BLaER1 treated with 17β-estradiol and CSF1 and Interleukin-3, amounts not matched to agents 10 nM and 100 nM (cell line): Measurements from ENCODE around the gene FAAP20.

Experiments used
- H3K27ac ChIP-seq, 11 experiments: shearing (Covaris generic); formaldehyde crosslinking; 2 replicates each; pipeline ENCODE4 v1.8.1; 2022
- H3K27me3 ChIP-seq, 11 experiments: shearing (Covaris generic); formaldehyde crosslinking; 2 replicates each; pipeline ENCODE4 v1.8.1; 2022
- H3K36me3 ChIP-seq, 11 experiments: shearing (Covaris generic); formaldehyde crosslinking; 2 replicates each; pipeline ENCODE4 v1.8.1; 2022
- H3K4me1 ChIP-seq, 10 experiments: shearing (Covaris generic); formaldehyde crosslinking; 2 replicates each; pipeline ENCODE4 v1.8.1; 2022
- H3K4me2 ChIP-seq, 11 experiments: shearing (Covaris generic); formaldehyde crosslinking; 2 replicates each; pipeline ENCODE4 v1.8.1; 2022
- H3K4me3 ChIP-seq, 10 experiments: shearing (Covaris generic); formaldehyde crosslinking; 2 replicates each; pipeline ENCODE4 v1.8.1; 2022
- H3K9ac ChIP-seq, 11 experiments: shearing (Covaris generic); formaldehyde crosslinking; 2 replicates each; pipeline ENCODE4 v1.8.1; 2022
- H3K9me3 ChIP-seq, 11 experiments: shearing (Covaris generic); formaldehyde crosslinking; replicated peaks in 1 of 11; 2 replicates each; pipeline ENCODE4 v1.8.1; 2022
- H4K20me1 ChIP-seq, 11 experiments: shearing (Covaris generic); formaldehyde crosslinking; 2 replicates each; pipeline ENCODE4 v1.8.1; 2022
- Cebpa-rat ChIP-seq, 11 experiments: shearing (Covaris generic); IDR thresholded peaks; 2 replicates each; pipeline ENCODE4 v1.8.1; 2022

The FAAP20 gene

DNA sequence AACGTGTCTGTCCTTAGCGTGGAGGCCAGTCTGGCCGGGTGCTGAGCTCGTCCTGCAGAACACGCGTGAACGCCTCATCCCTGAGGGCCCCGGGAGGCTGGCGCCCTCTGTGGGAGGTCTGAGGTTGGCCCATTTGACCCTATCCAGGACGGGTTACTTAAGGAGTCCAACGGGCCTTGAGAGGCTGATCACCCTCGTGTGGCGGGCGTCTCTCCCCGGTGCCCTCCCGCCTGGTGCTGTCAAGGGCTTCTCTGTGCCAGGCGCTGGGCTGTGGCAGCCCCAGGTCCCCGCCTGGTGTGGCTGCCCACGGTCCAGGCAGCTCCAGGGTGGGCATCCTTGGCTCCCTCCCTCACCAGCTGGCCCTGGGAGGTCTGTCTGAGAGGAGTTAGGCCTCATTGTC lies 43.2 kb upstream of the FAAP20 start:
- no peak for TF ChIP-seq Cebpa-rat (IDR thresholded peaks at IDR 0.05)
- Histone ChIP-seq H3K27me3 (no peaks in the 10 kb centered on the region), H4K20me1 (peaks cover 94 to 100% (median 100%) of the 10 kb centered on the region in 11 experiments), H3K36me3 (peaks cover 5 to 73% (median 20%) of the 10 kb centered on the region in 11 experiments; a peak in 18 of 22 replicates), H3K4me3 (no peak overlapping the region), H3K4me2 (peak overlapping the region; percentile 96 to 100 (median 100); a peak in 21 of 22 replicates), H3K4me1 (peaks cover 79 to 99% (median 95%) of the 10 kb centered on the region in 10 experiments), H3K9me3 (no peaks in the 10 kb centered on the region), H3K27ac (peak overlapping the region in 9 of 11 experiments; percentile 10 to 97 (median 51); a peak in 16 of 22 replicates), H3K9ac (peak overlapping the region in 10 of 11 experiments; percentile 4 to 51 (median 30); a peak in 15 of 22 replicates)

DNA sequence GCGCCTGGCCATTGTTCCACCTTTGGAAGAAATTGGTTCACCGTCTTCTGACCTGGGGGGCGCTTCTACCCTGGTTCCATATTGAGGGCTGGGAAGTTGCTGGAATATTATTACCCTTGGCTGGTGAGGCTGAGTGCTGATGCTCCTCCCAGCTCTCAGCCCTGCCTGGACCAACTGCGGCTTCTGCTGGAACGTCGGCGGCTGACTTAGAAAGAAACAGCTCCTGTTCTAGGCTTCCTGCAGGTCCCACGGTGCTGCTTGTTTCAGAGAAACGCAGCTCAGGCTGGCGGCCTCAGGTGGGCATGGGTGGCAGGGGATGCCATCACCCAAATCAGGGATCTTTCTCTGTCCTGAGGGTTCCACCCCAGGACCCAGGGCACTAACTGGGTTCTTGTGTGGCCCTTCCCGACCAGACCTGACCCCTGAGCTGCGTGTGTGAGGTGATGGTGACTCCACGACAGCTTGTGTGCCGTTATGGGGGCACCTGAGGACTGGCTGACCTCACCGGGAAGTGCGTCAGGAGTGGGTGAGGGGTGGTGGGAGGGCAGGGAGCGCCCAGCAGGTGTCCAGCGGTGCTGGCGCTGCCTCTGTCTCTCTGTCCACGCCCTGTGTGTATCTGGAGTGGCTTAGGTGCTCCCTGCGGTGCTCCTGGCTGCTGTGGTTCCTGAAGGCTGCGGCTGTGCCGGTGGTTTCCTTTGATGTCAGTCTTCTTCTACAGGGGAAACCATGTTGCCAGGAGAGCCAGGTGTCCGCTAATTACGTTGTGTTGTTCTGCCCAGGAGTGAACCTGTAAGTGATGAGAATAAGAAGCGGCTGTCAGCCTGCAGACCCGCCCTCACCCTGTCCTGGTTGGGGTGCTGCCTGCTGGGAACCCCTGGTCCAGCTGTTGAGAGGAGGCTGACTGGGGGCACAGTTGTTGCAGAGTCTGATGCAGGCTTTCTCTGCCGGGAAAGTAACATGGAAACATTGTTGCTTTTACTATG lies 42.4 kb upstream of the FAAP20 start:
- TF ChIP-seq Cebpa-rat (IDR thresholded peaks at IDR 0.05): no peak
- Histone ChIP-seq H3K4me1 (peaks cover 82 to 99% (median 97%) of the 10 kb centered on the region in 10 experiments), H3K4me2 (peak overlapping the region; percentile 96 to 100 (median 100)), H3K27ac (peak overlapping the region in 8 of 11 experiments; percentile 22 to 97 (median 52); a peak in 13 of 22 replicates), H3K9me3 (no peaks in the 10 kb centered on the region), H4K20me1 (peaks cover 94 to 100% (median 100%) of the 10 kb centered on the region in 11 experiments), H3K4me3 (no peak overlapping the region), H3K36me3 (peaks cover 5 to 72% (median 18%) of the 10 kb centered on the region in 11 experiments; a peak in 18 of 22 replicates), H3K9ac (peak overlapping the region in 10 of 11 experiments; percentile 4 to 51 (median 30); a peak in 11 of 22 replicates), H3K27me3 (no peaks in the 10 kb centered on the region)

DNA sequence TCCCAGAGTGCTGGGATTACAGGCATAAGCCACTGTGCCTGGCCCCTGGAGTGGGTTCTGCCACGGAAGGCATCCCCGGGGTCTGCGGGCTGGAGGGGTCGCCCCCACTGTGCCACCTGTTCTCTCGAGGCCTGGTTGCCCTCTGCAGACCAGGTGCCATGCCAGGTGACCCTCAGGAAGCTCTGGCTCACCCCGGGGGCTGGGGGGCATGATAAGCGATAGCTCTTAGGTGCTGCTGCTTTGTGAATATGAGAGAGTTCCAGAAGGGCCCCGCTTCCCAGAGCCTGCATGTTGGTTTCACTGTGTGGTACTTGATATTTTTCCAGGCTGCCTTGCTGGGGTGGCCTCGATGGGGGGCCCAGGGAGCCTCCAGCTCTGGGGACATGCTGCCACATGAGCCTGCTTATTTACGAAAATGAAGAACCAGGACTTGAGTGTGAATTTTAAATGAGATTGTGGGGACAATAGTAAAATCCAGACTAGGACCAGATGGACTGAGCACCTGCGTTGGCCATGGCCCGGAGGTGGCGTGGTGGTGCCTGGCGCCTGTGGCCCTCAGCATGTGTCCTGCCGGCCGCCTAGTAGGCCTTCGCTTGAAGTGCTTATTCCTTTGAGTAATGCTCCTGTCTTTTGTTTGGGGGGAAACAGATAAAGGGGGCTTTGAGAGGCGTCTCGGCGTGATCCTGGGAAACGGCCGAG lies 40.9 kb upstream of the FAAP20 start:
- peaks cover 94 to 100% (median 100%) of the 10 kb centered on the region in 11 experiments for H4K20me1 ChIP-seq
- no peak for TF ChIP-seq Cebpa-rat (IDR thresholded peaks at IDR 0.05)
- H3K9ac ChIP-seq: peak overlapping the region; percentile 78 to 92 (median 87); a peak in 21 of 22 replicates
- peak overlapping the region; percentile 76 to 97 (median 93) for H3K27ac ChIP-seq
- peak overlapping the region in 5 of 10 experiments; percentile 79 to 98 (median 98); a peak in 6 of 20 replicates for H3K4me3 ChIP-seq
- peaks cover 91 to 100% (median 100%) of the 10 kb centered on the region in 10 experiments for H3K4me1 ChIP-seq
- H3K9me3 ChIP-seq: no peaks in the 10 kb centered on the region
- H3K4me2 ChIP-seq: peak overlapping the region; percentile 96 to 100 (median 100)
- peaks cover 0 to under 1% (median 0%) of the 10 kb centered on the region in 11 experiments; a peak in 4 of 22 replicates for H3K27me3 ChIP-seq
- H3K36me3 ChIP-seq: peaks cover 0 to 70% (median 14%) of the 10 kb centered on the region in 11 experiments; a peak in 16 of 22 replicates

DNA sequence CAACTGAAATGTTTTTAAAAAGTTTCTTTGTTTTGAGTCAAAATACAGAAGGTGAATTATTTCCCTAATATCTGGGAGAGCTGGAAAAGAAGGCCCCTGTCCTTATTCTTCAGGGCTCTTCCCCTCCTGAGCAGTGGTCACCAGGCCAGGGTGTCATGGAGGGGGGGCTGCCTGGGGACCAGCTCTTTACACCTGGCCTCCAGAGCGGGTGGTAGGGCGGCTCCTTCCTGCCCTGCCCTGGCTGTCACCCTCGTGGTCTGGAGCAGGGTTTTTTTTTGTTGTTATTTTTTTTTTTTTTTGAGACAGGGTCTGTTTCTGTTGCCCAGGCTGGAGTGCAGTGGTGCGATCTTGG lies 40.2 kb upstream of the FAAP20 start:
- peak overlapping the region; percentile 78 to 92 (median 87) for H3K9ac ChIP-seq
- H3K36me3 ChIP-seq: peaks cover 0 to 70% (median 14%) of the 10 kb centered on the region in 11 experiments; a peak in 13 of 22 replicates
- peak overlapping the region in 9 of 10 experiments; percentile 51 to 98 (median 89); a peak in 15 of 20 replicates for H3K4me3 ChIP-seq
- peak overlapping the region; percentile 76 to 97 (median 93) for H3K27ac ChIP-seq
- no peak; a peak in 3 of 22 replicates for TF ChIP-seq Cebpa-rat (IDR thresholded peaks at IDR 0.05)
- peaks cover 91 to 100% (median 99%) of the 10 kb centered on the region in 10 experiments for H3K4me1 ChIP-seq
- peak overlapping the region; percentile 96 to 100 (median 100) for H3K4me2 ChIP-seq
- H3K9me3 ChIP-seq: no peaks in the 10 kb centered on the region
- peaks cover 94 to 100% (median 100%) of the 10 kb centered on the region in 11 experiments for H4K20me1 ChIP-seq
- H3K27me3 ChIP-seq: peaks cover 0 to 7% (median 4%) of the 10 kb centered on the region in 11 experiments; a peak in 9 of 22 replicates

DNA sequence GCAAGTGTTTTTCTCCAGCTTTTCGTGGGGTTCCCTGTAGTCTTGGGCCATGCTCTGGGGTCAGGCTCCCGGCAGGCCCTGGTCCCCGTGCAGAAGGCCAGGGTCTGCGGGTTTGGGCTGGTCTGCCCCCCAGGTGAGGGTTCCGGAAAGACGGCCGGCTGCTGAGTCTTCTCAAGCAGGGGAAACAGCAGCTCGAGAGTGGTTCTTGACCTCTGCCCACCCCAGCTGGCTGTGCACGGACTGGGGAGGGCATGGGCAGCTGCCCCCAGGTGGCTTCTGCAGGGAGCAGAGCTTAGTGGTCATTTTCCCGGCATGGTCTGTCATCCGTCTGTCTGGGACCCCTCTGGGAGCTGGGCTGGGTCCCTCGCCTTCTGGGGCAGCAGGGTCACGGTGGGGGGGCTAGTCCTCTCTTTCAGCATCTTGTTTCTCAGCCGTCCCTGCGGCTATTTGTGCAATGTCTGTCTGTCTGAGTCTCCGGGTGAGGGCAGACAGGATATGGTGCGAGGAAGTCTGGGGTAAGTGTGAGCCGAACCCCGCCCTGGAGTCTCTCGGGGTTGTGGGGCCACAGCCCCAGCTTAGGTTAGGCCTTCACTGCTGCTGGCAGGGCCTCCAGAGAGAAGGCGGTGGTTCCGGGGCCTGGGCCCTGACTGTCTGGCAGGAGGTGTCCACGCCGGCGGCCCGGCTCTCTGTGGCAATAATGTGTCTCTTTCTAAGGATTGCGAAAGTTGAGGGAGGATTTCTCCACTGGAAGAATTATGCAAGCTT lies 39.6 kb upstream of the FAAP20 start:
- Histone ChIP-seq H3K9ac (peak overlapping the region; percentile 78 to 92 (median 87)), H3K9me3 (no peaks in the 10 kb centered on the region), H3K4me1 (peaks cover 90 to 100% (median 97%) of the 10 kb centered on the region in 10 experiments), H3K27ac (peak overlapping the region; percentile 76 to 97 (median 93)), H4K20me1 (peaks cover 94 to 100% (median 100%) of the 10 kb centered on the region in 11 experiments), H3K4me3 (peak overlapping the region in 9 of 10 experiments; percentile 51 to 98 (median 89); a peak in 18 of 20 replicates), H3K4me2 (peak overlapping the region; percentile 96 to 100 (median 100)), H3K36me3 (peaks cover 0 to 70% (median 18%) of the 10 kb centered on the region in 11 experiments; a peak in 13 of 22 replicates), H3K27me3 (peaks cover 0 to 13% (median 9%) of the 10 kb centered on the region in 11 experiments; a peak in 10 of 22 replicates)
- TF ChIP-seq Cebpa-rat (IDR thresholded peaks at IDR 0.05): peak; percentile 93 to 98 (median 97)

DNA sequence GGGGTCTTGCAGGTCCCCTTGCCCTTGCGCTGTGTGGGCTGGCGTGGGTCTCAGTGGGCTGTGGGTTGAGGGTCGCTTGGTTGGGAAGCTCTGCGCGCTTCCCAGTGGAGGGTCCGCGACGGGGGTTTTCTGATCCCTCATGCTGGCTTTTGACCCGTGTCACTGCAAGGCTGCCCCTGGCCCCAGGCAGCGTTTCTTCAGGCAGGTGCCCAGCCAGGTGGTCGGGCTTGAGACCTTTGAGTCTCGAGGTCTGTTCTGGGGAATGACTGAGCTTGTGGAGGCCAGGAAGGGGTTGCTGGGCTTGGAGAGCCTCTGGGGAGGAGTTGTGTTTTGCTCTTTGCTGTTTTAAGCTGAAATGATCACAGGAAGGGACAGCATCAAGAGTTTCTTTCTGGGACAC lies 38.9 kb upstream of the FAAP20 start:
- Histone ChIP-seq H3K9me3 (no peaks in the 10 kb centered on the region), H3K9ac (peak overlapping the region; percentile 78 to 92 (median 87)), H4K20me1 (peaks cover 93 to 100% (median 99%) of the 10 kb centered on the region in 11 experiments), H3K36me3 (peaks cover 0 to 66% (median 18%) of the 10 kb centered on the region in 11 experiments; a peak in 13 of 22 replicates), H3K4me3 (peak overlapping the region in 9 of 10 experiments; percentile 51 to 98 (median 89); a peak in 18 of 20 replicates), H3K27me3 (peaks cover 0 to 19% (median 16%) of the 10 kb centered on the region in 11 experiments; a peak in 10 of 22 replicates), H3K4me2 (peak overlapping the region; percentile 96 to 100 (median 100)), H3K27ac (peak overlapping the region; percentile 53 to 97 (median 93); a peak in 21 of 22 replicates), H3K4me1 (peaks cover 83 to 98% (median 92%) of the 10 kb centered on the region in 10 experiments)
- TF ChIP-seq Cebpa-rat (IDR thresholded peaks at IDR 0.05): no peak

DNA sequence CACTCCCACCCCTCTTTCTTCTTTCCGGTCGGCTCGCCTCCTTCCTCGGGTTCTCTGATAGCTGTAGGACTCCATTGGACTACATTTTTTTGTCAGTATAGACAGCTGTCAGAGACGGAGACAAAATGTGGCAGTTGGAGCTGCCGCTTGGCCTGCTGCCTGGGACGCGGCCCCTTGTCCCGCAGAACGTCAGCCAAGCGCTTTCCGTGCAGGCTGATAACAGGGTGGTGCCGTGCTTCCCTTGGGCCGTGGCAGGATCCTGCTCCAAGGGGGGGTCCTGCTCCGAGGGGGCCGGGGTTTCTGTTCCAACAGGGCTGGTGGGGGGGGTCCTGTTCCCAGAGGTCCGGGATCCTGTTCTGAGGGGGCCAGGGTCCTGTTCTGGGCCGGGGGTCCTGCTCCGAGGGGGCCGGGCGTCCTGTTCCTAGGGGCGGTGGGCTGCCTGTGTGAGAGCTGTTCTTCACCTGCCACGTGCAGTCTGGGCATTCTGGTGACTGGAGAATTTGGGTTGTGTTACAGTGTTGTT lies 38.4 kb upstream of the FAAP20 start:
- H3K27ac ChIP-seq: peak overlapping the region in 10 of 11 experiments; percentile 77 to 97 (median 93); a peak in 20 of 22 replicates
- H3K4me1 ChIP-seq: peaks cover 78 to 93% (median 87%) of the 10 kb centered on the region in 10 experiments
- H3K4me2 ChIP-seq: peak overlapping the region; percentile 96 to 100 (median 100)
- peak overlapping the region; percentile 78 to 92 (median 87) for H3K9ac ChIP-seq
- peak overlapping the region in 9 of 10 experiments; percentile 51 to 98 (median 89); a peak in 17 of 20 replicates for H3K4me3 ChIP-seq
- H3K27me3 ChIP-seq: peaks cover 0 to 19% (median 16%) of the 10 kb centered on the region in 11 experiments; a peak in 10 of 22 replicates
- peaks cover 88 to 95% (median 94%) of the 10 kb centered on the region in 11 experiments for H4K20me1 ChIP-seq
- TF ChIP-seq Cebpa-rat (IDR thresholded peaks at IDR 0.05): no peak
- no peaks in the 10 kb centered on the region for H3K9me3 ChIP-seq
- H3K36me3 ChIP-seq: peaks cover 0 to 61% (median 18%) of the 10 kb centered on the region in 11 experiments; a peak in 13 of 22 replicates
